T47D (cell line): ENCODE results near the gene NPIPB8.
A peak's percentile ranks its signal among the peaks of the same experiment; 100 is the strongest.
"Not testable (repeated sequence)": the region's sequence is repeated elsewhere in the genome, so short reads cannot be mapped to it uniquely, and the experiment has no call there.

Source experiments
- DNase-seq, 2 experiments: peaks; one replicate each; pipeline versions ENCODE4 v3.0.0 to v3.0.0-alpha.2; 2011 to 2012; ENCODE audit warnings: low read depth in 1 of 2, low spot score in 1 of 2
- JUND ChIP-seq: IDR thresholded peaks from 2 replicates; pipeline ENCODE4 v1.6.1; 2012; ENCODE audit warnings: low read depth
- in situ Hi-C: cut with HindIII; loops from 2 replicates; pipeline ENCODE4 v1.10.0; 2016; ENCODE audit warnings: low sequenced_read_pairs, low pct_unique_long_range_greater_than_20kb

NPIPB8 gene

DNA sequence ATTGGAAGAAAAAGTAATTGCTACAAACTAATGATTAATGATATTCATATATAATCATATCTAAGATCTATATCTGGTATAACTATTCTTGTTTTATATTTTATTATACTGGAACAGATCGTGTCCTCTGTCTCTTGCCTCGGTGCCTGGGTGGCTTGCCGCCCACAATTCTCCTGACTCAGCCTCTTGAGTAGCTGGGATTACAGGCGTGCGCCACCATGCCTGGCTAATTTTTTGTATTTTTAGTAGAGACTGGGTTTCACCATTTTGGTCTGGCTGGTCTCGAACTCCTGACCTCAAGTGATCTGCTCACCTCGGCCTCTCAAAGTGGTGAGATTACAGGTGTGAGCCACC is 21.7 kb upstream of the NPIPB8 start:
- in situ Hi-C loops, DNase-seq: not testable (repeated sequence)

DNA sequence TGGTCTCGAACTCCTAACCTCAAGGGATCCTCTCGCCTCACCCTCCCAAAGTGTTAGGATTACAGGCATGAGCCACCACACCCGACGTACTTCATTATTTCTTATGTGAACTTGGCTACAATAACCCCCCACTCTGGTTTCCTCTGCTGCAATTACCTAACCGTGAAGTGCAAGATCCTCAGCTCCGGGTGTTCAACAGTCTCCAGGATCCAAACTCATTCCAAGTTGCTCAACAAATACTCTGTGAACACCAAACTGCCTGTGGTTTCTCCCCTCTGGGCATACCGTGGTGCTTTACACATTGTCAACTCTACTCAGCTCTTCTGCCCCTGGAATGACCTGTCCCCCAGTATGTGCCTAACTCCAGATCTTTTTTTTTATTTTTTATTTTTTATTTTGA is 21.2 kb upstream of the NPIPB8 start:
- peak in 1 of 2 experiments; percentile 79 for DNase-seq
- TF ChIP-seq JUND, result no peak
- in situ Hi-C loops, result no loop called here

GRCh38 chr16:28617874-28618273 is 20.0 kb upstream of the NPIPB8 start:
- TF ChIP-seq JUND, result no peak
- DNase-seq, result peak in 1 of 2 experiments; percentile 33
- in situ Hi-C loops, result no loop called here

DNA sequence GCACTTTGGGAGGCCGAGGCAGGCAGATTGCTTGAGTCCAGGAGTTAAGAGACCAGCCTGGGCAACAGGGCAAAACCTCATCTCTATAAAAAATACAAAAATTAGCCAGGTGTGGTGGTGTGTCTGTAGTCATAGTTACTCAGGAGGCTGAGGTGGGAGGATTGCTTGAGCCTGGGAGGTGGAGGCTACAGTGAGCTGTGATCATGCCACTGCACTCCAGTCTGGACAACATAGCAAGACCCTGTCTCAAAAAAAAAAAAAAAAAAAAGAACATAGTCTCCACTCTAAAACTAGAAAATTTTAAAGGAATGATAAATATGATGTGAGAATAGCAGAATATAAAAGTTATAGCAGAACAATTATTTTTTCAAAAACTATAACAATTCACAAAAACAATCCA is 17.5 kb upstream of the NPIPB8 start:
- in situ Hi-C loops, result not testable (repeated sequence)

GRCh38 chr16:28621481-28622155 is 16.2 kb upstream of the NPIPB8 start:
- in situ Hi-C loops, result no loop called here
- no peak for TF ChIP-seq JUND
- no peak for DNase-seq

More for the DNA sequence above, 17.5 kb upstream of the NPIPB8 start:
- not testable (repeated sequence) for DNase-seq

DNA sequence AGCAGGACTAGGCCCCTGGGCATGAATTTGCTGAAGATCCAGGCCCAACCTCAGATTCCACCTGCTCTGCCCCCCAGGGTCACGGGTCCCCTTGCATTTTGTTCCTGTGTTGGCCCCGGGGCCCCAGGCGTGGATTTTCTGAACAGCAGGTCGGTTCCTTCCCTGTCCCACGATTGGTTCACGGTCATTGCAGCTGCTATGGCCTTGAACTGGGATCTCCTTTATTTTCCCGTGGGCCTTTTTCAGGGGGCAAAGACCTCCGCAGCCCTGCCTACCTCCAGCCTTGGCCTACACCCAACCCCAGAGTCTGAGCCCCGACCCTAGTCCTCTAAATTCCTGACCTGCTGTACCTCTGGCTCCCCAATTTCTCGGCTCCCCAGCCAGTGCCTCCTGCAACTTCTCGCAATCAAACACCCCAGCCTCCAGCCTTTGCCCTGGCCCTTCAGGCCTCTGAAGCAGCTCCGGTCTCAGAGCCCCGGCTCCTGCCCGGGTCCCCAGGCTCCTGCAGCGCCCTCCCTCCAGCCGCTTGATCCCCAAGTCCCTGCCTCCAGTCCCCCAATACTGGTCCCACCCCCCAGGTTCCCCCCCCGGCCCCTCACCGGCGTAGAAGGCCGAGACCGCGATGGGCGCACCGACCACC is 15.2 kb upstream of the NPIPB8 start:
- DNase-seq, in situ Hi-C loops: not testable (repeated sequence)

GRCh38 chr16:28623172-28623711 is 14.6 kb upstream of the NPIPB8 start:
- TF ChIP-seq JUND, result no peak
- in situ Hi-C loops, result no loop called here
- DNase-seq, result peak; percentile 87 to 90

GRCh38 chr16:28630905-28631304 is 7.0 kb upstream of the NPIPB8 start:
- DNase-seq, in situ Hi-C loops: not testable (repeated sequence)

DNA sequence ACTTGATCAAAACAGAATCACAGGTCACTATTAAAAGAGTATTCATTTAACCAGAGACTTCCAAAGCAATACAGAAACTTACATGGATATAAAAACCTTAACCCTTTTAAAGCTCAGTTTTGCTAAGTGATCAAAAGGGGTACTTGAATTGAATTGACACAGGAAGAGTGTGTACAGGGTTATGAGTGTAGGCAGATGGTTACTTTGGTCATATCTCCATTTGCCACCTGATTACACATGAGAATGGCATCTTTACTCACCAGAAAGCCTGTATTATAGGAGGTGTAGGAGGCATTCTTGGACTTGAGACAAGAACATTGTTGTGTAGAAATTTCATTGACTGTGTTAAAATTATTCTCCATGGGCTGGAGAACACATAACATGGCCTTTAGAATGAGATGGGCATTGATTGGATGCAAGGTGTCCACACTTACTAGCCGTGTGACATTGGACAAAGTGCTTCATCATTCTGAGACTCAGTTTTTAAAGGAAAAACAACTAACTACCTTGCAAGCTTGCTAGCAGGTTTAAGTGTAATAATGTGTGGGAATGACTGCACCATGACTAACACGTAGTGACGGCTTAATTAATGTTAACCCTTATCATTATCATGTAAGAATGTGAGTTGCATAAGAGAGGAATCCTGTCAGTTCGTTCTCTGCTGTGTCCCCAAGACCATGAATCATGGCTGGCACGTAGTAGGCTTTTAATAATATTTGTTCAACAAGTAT is 1.6 kb upstream of the NPIPB8 start:
- DNase-seq, in situ Hi-C loops: not testable (repeated sequence)

DNA sequence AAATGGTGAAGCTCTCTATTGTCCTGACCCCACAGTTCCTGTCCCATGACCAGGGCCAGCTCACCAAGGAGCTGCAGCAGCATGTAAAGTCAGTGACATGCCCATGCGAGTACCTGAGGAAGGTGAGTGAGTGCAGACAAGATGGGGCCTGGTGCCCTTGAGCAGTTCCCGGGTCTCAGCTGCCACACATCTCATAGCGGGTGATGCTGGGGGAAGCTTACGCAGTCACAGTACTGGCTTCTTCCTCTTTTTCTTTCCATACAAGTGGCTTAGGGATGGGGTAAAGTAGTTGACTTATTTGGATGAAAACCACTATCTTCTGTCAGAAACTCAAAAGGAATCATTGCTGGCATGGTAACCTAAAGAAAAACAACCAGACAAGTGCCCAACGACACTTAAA is 494 bp downstream of the NPIPB8 start:
- DNase-seq, in situ Hi-C loops: not testable (repeated sequence)

DNA sequence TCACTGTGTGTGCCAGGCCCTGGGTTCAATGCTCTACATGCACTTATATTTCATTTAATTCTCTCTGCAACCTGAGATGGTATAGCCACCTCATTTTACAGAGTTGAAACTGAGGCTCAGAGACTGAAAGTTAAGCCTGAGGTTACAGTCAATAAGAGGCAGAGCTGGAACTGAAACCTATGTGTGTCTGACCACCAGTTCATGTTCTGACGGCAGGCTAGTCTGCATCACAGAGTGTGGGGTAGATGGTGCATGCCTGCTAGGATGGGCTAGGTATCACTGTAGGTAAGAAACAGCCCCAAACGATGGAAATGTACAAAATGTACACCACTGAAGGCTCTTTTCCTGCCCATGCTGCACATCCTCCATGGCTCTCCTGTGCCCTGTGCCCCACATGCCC is 2.1 kb downstream of the NPIPB8 start:
- in situ Hi-C loops, DNase-seq: not testable (repeated sequence)

GRCh38 chr16:28666264-28666663 is 28.4 kb downstream of the NPIPB8 start:
- in situ Hi-C loops, DNase-seq: not testable (repeated sequence)

DNA sequence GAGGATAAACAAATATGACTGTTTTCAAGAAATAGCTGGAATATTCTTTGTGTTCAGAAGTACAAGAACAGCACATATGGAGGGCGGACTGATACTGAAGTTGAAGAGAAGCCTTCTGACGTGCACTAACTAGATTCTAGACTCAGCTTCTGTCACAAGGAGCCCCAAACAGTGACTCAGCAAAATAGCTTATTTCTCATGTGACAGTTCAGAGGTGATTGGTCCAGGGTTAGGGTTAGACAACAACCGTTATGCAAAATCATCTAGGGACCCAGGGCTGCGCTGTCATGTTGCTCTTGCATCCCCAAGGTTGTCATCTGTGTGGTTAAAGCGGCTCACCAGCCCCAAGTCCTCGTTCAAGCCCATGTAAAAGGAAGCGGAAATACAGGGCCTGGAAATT is 29.6 kb downstream of the NPIPB8 start:
- in situ Hi-C loops, result not testable (repeated sequence)

GRCh38 chr16:28668199-28668598 is 30.3 kb downstream of the NPIPB8 start:
- DNase-seq, in situ Hi-C loops: not testable (repeated sequence)

More for the DNA sequence above, 29.6 kb downstream of the NPIPB8 start:
- DNase-seq, result not testable (repeated sequence)

GRCh38 chr16:28688327-28688952 is 50.6 kb downstream of the NPIPB8 start:
- in situ Hi-C loops, DNase-seq: not testable (repeated sequence)

GRCh38 chr16:28689425-28689824 is 51.6 kb downstream of the NPIPB8 start:
- in situ Hi-C loops, DNase-seq: not testable (repeated sequence)

DNA sequence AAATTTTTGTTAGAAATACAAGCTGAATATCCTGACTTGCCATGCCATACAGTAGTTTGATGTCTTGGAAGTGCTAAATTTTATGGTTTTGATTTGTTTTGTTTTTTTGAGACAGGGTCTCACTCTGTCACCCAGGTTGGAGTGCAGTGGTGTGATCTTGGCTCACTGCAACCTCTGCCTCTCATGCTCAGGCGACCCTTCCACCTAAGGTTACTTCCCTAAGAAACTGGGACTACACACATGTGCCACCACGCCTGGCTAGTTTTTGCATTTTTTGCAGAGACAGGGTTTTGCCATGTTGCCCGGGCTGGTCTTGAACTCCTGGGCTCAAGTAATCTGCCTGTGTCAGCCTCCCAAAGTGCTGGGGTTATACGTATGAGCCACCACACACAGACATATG is 53.9 kb downstream of the NPIPB8 start:
- in situ Hi-C loops, result not testable (repeated sequence)

More for the DNA sequence above, 53.9 kb downstream of the NPIPB8 start:
- DNase-seq, result not testable (repeated sequence)
